GM12878 (cell line): ENCODE measurements around the gene BIRC3. TPM values are rescaled to one million over a fixed set of nuclear protein-coding genes. Genes with fewer than 3 reads are reported as not detected.

Source experiments
- BCLAF1 ChIP-seq: fragments of 450-650 bp; IDR thresholded peaks from 2 replicates; pipeline ENCODE4 v1.6.1; 2017; ENCODE audit warnings: antibody characterized with exemption, mild to moderate bottlenecking, moderate library complexity
- CBX5 ChIP-seq: sonication (generic); IDR thresholded peaks from 2 replicates; pipeline ENCODE4 v1.6.1; 2016; ENCODE audit warnings: low read depth, moderate library complexity, mild to moderate bottlenecking, inconsistent platforms
- CEBPB ChIP-seq, 2 experiments: fragments of 150-350 bp in 1 of 2; IDR thresholded peaks; 2 replicates each; pipeline ENCODE4 v1.6.1; 2012 to 2014; ENCODE audit warnings: low read depth in 2 of 2, low read length in 2 of 2, borderline replicate concordance in 1 of 2, inconsistent platforms in 1 of 2
- EGR1 ChIP-seq, 2 experiments: IDR thresholded peaks; 1 replicate in 1 of 2; 2 replicates in 1 of 2; pipeline ENCODE4 v1.6.1; 2011 to 2012; ENCODE audit warnings: low read depth in 2 of 2, low read length in 2 of 2, borderline replicate concordance in 1 of 2, mild to moderate bottlenecking in 1 of 2, moderate library complexity in 1 of 2
- IKZF1 ChIP-seq: fragments of 450-650 bp; conservative IDR thresholded peaks from 2 replicates; pipeline ENCODE4 v1.6.1; 2017; ENCODE audit warnings: antibody characterized with exemption, mild to moderate bottlenecking
- MEF2B ChIP-seq: fragments of 450-650 bp; IDR thresholded peaks from 2 replicates; pipeline ENCODE4 v1.6.1; 2018; ENCODE audit warnings: mild to moderate bottlenecking, moderate library complexity; ENCODE audit not compliant: partially characterized antibody, poor library complexity, severe bottlenecking
- MYB ChIP-seq: fragments of 150-350 bp; IDR thresholded peaks from 2 replicates; pipeline ENCODE4 v1.6.1; 2014; ENCODE audit warnings: mild to moderate bottlenecking, low read depth, low read length, borderline replicate concordance
- NR2C2 ChIP-seq: IDR thresholded peaks from 2 replicates; pipeline ENCODE4 v1.6.1; 2011; ENCODE audit warnings: borderline replicate concordance, low read depth; ENCODE audit not compliant: control insufficient read depth, insufficient read length
- NR2F1 ChIP-seq: fragments of 450-650 bp; conservative IDR thresholded peaks from 2 replicates; pipeline ENCODE4 v1.6.1; 2017; ENCODE audit warnings: mild to moderate bottlenecking
- PRDM15 ChIP-seq: fragments of 450-650 bp; formaldehyde crosslinking; IDR thresholded peaks from 2 replicates; pipeline ENCODE4 v1.4.0; 2020; ENCODE audit warnings: mild to moderate bottlenecking, moderate library complexity
- RAD51 ChIP-seq: fragments of 450-650 bp; IDR thresholded peaks from 2 replicates; pipeline ENCODE4 v1.6.1; 2016; ENCODE audit warnings: moderate library complexity, mild to moderate bottlenecking, inconsistent platforms
- RELA ChIP-seq: fragments of 450-650 bp; IDR thresholded peaks from 2 replicates; pipeline ENCODE4 v1.8.0; 2014; ENCODE audit warnings: borderline replicate concordance; ENCODE audit not compliant: partially characterized antibody
- RFX5 ChIP-seq: IDR thresholded peaks from 2 replicates; pipeline ENCODE4 v1.6.1; 2011; ENCODE audit warnings: low read depth, low read length, improper control_type of control experiment
- SKIL ChIP-seq: fragments of 450-650 bp; IDR thresholded peaks from 2 replicates; pipeline ENCODE4 v1.6.1; 2017; ENCODE audit warnings: mild to moderate bottlenecking, low read depth, inconsistent platforms; ENCODE audit not compliant: poor library complexity, severe bottlenecking
- SMAD5 ChIP-seq: IDR thresholded peaks from 2 replicates; pipeline ENCODE4 v1.6.1; 2016; ENCODE audit warnings: antibody characterized with exemption, low read depth
- SMC3 ChIP-seq: IDR thresholded peaks from 2 replicates; pipeline ENCODE4 v1.6.1; 2011; ENCODE audit warnings: low read length, improper control_type of control experiment, borderline replicate concordance
- YY1 ChIP-seq: IDR thresholded peaks from 2 replicates; pipeline ENCODE4 v1.6.1; 2011; ENCODE audit warnings: low read depth, mild to moderate bottlenecking, low read length
- ZZZ3 ChIP-seq: IDR thresholded peaks from 2 replicates; pipeline ENCODE4 v1.6.1; 2011; ENCODE audit warnings: low read depth; ENCODE audit not compliant: control insufficient read depth, insufficient read length
- polyA plus RNA-seq, 11 experiments: library from polyadenylated mRNA; depleted of rRNA in 4 of 11; unstranded in 6 of 11; stranded (reverse) in 5 of 11; fragments of >200 nt; fragmentation: Nextera tagmentation in 4 of 11; fragmentation: Illumina TruSeq in 1 of 11; extraction: Ambion mirVana in 4 of 11; extraction: Trizol in 1 of 11; gene quantifications; 1 replicate in 1 of 11; 2 replicates in 10 of 11; pipeline versions ENCODE4 v1.2.1 to v1.2.3, GENCODE V29; 2011 to 2016; ENCODE audit warnings: inconsistent platforms in 2 of 11, missing spikeins in 2 of 11, low read depth in 1 of 11
- total RNA-seq, 4 experiments: library from RNA; depleted of rRNA in 3 of 4; stranded (reverse); fragments of >200 nt in 3 of 4; fragmentation: Illumina TruSeq in 1 of 4; extraction: Trizol in 1 of 4; gene quantifications; 2 replicates each; pipeline versions ENCODE4 v1.2.1 to v1.2.3, GENCODE V29; 2013 to 2021

The BIRC3 gene
- total and polyA plus RNA-seq, 10 of the 15 experiments (the other 5 are each of a cell fraction or from before 2014, with no cell fraction given) = 42.1 to 351 (median 83.7) TPM

GRCh38 chr11:102317099-102317767 lies at the start of gene BIRC3 (continued):
- TF ChIP-seq EGR1 (IDR thresholded peaks at IDR 0.05; ENCODE audit: borderline replicate concordance in 1 of 2, low read depth in 2 of 2, low read length in 2 of 2) = no peak
- 0 out of 2 replicates have a peak, but pooled peaks have one; percentile 45 for TF ChIP-seq RAD51
- peak; percentile 99 for TF ChIP-seq IKZF1
- TF ChIP-seq BCLAF1 = no peak
- TF ChIP-seq MYB = peak; percentile 90; the same call in 1 of the 2 replicates
- TF ChIP-seq CEBPB (IDR thresholded peaks at IDR 0.05; ENCODE audit: borderline replicate concordance in 1 of 2, low read depth in 2 of 2, low read length in 2 of 2) = no peak; a peak in 1 of 4 replicates
- TF ChIP-seq PRDM15 = no peak
- peak; percentile 94; the same call in 1 of the 2 replicates for TF ChIP-seq SMAD5
- TF ChIP-seq NR2C2 = no peak
- peak; percentile 95 for TF ChIP-seq SKIL
- TF ChIP-seq NR2F1 = peak; percentile 90
- TF ChIP-seq ZZZ3 = no peak
- TF ChIP-seq CBX5 = peak; percentile 56; the same call in 1 of the 2 replicates
- no peak for TF ChIP-seq SMC3
- no peak for TF ChIP-seq RFX5
- peak; percentile 59 for TF ChIP-seq YY1
- TF ChIP-seq RELA = peak; percentile 100
- peak; percentile 91 for TF ChIP-seq MEF2B
